Tibial nerve (tissue), 4 donors: ENCODE data around the gene PIR.

Experiments
- EP300 ChIP-seq, 2 donors: sonication (generic); formaldehyde crosslinking; IDR thresholded peaks; one replicate each; pipeline ENCODE4 v1.6.1; 2017; ENCODE audit warnings: antibody characterized with exemption in 2 of 2, mild to moderate bottlenecking in 1 of 2
- TF ChIP-seq, protein P1 (sequence below), 5 experiments: fragments of 200-600 bp in 3 of 5; fragments of 450-650 bp in 2 of 5; sonication (generic) in 3 of 5; IDR thresholded peaks; one replicate each; pipeline ENCODE4 v1.5.1; 2016 to 2019; ENCODE audit warnings: antibody characterized with exemption in 5 of 5, mild to moderate bottlenecking in 3 of 5, moderate library complexity in 2 of 5

GRCh38 chrX:15465896-15466651 is 27.1 kb downstream of the PIR start:
- TF ChIP-seq EP300 (IDR thresholded peaks at IDR 0.05), result no peak
- TF ChIP-seq, protein P1, sequence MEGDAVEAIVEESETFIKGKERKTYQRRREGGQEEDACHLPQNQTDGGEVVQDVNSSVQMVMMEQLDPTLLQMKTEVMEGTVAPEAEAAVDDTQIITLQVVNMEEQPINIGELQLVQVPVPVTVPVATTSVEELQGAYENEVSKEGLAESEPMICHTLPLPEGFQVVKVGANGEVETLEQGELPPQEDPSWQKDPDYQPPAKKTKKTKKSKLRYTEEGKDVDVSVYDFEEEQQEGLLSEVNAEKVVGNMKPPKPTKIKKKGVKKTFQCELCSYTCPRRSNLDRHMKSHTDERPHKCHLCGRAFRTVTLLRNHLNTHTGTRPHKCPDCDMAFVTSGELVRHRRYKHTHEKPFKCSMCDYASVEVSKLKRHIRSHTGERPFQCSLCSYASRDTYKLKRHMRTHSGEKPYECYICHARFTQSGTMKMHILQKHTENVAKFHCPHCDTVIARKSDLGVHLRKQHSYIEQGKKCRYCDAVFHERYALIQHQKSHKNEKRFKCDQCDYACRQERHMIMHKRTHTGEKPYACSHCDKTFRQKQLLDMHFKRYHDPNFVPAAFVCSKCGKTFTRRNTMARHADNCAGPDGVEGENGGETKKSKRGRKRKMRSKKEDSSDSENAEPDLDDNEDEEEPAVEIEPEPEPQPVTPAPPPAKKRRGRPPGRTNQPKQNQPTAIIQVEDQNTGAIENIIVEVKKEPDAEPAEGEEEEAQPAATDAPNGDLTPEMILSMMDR (IDR thresholded peaks at IDR 0.05), result no peak
